Peyer's patch (tissue), 4 donors: ENCODE data around the gene WTIP. TPM values are rescaled to one million over a fixed set of nuclear protein-coding genes. Genes with fewer than 3 reads are reported as not detected.
"Not testable (repeated sequence)": the region's sequence is repeated elsewhere in the genome, so short reads cannot be mapped to it uniquely, and the experiment has no call there.

Source experiments
- DNase-seq, 3 donors: peaks; one replicate each; pipeline ENCODE4 v3.0.0-alpha.2; 2017 to 2019
- H3K27ac ChIP-seq, 4 donors: fragments of 200-600 bp; sonication (generic); one replicate each; pipeline ENCODE4 v1.5.1; 2016 to 2019
- H3K27me3 ChIP-seq, 2 donors: fragments of 200-600 bp; sonication (generic); one replicate each; pipeline ENCODE4 v1.5.1; 2019
- H3K36me3 ChIP-seq, 3 donors: fragments of 200-600 bp; sonication (generic); one replicate each; pipeline ENCODE4 v1.5.1; 2016 to 2019
- H3K4me1 ChIP-seq, 4 donors: fragments of 200-600 bp; sonication (generic); one replicate each; pipeline ENCODE4 v1.5.1; 2016 to 2019
- H3K4me3 ChIP-seq, 4 donors: fragments of 200-600 bp; sonication (generic); 1 replicate in 3 of 4; 2 replicates in 1 of 4; pipeline ENCODE4 v1.5.1; 2016 to 2019; ENCODE audit warnings: mild to moderate bottlenecking in 1 of 4
- H3K9me3 ChIP-seq, 4 donors: fragments of 200-600 bp; sonication (generic); one replicate each; pipeline ENCODE4 v1.5.1; 2016 to 2019; ENCODE audit warnings: mild to moderate bottlenecking in 1 of 4
- POLR2A ChIP-seq, 2 donors: fragments of 450-650 bp; IDR thresholded peaks; one replicate each; pipeline ENCODE4 v1.5.1; 2017; ENCODE audit warnings: antibody characterized with exemption in 2 of 2, mild to moderate bottlenecking in 2 of 2, moderate library complexity in 2 of 2
- total RNA-seq, 4 donors: library from RNA; depleted of rRNA; stranded (reverse); fragments of >200 nt; gene quantifications; one replicate each; pipeline ENCODE4 v1.1.0, GENCODE V29; 2016
- TF ChIP-seq, protein P1 (sequence below), 6 experiments: fragments of 450-650 bp in 4 of 6; fragments of 200-600 bp in 2 of 6; sonication (generic) in 1 of 6; IDR thresholded peaks; one replicate each; pipeline ENCODE4 v1.5.1; 2017 to 2019; ENCODE audit warnings: antibody characterized with exemption in 6 of 6, mild to moderate bottlenecking in 3 of 6, moderate library complexity in 1 of 6

Gene WTIP
- total RNA-seq, 4 donors from 2014 or later = 1.2 to 18.2 (median 4.7) TPM

DNA sequence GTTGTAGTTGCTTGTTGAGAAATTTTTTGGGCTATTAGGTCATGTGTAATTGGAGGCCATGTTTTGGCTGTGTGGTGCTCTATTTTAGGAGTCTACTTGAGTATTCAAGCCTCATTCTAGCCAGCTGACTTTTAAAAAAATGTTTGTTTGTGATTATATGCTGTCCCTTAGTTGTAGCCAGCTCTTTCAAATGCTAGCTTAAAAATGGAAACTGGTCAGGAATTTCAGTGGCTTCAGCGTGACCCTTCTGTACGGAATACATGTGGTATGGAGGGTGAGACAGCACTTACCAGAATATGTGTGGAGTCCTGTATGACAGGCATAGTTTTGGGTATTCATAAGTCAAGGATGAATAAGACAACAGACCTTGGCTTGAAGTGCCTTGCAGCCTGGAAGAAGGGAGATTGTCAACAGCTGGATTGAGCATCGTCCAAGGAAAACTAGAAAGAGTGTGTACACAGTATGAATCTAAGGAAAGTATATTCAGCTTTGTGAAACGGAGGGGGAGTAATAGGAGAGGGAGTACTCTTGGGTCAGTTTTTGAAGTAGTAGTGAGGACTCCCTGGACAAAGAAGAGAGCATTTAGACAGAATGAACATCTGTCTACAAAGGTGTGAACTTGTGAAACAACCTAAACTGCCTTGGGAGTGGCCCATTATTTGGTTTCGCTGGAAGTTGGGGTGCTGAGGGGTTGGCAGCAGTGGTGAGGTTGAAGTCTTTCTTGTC, 20.0 kb upstream of the WTIP start:
- Histone ChIP-seq H3K27ac (no peak overlapping the region), H3K36me3 (peaks cover 0 to 90% (median 0%) of the 10 kb centered on the region in 3 donors)

DNA sequence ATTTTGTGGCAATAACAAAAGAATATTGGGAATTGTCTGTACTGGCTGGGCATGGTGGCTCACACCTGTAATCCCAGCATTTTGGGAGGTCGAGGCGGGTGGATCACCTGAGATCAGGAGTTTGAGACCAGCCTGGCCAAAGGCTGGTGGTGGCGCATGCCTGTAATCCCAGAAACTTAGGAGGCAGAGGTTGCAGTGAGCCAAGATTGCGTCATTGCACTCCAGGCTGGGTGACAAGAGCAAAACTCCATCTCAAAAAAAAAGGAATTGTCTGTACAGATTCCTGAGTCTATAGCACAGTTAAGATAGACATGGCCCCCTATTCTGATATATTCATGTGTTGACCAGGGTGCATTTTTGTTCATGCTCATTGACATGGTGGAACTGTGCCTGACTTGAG, 16.8 kb upstream of the WTIP start:
- not testable (repeated sequence) for DNase-seq, H3K9me3 ChIP-seq, H3K27me3 ChIP-seq, H3K4me3 ChIP-seq, H3K4me1 ChIP-seq, H3K27ac ChIP-seq
- peaks cover 0 to 96% (median 0%) of the 10 kb centered on the region in 3 donors for H3K36me3 ChIP-seq

More for the DNA sequence above, 20.0 kb upstream of the WTIP start:
- DNase-seq = no peak
- Histone ChIP-seq H3K4me3 (no peak overlapping the region), H3K27me3 (no peaks in the 10 kb centered on the region), H3K9me3 (no peaks in the 10 kb centered on the region), H3K4me1 (no peaks in the 10 kb centered on the region)
- TF ChIP-seq POLR2A (IDR thresholded peaks at IDR 0.05) = no peak
- TF ChIP-seq, protein P1, sequence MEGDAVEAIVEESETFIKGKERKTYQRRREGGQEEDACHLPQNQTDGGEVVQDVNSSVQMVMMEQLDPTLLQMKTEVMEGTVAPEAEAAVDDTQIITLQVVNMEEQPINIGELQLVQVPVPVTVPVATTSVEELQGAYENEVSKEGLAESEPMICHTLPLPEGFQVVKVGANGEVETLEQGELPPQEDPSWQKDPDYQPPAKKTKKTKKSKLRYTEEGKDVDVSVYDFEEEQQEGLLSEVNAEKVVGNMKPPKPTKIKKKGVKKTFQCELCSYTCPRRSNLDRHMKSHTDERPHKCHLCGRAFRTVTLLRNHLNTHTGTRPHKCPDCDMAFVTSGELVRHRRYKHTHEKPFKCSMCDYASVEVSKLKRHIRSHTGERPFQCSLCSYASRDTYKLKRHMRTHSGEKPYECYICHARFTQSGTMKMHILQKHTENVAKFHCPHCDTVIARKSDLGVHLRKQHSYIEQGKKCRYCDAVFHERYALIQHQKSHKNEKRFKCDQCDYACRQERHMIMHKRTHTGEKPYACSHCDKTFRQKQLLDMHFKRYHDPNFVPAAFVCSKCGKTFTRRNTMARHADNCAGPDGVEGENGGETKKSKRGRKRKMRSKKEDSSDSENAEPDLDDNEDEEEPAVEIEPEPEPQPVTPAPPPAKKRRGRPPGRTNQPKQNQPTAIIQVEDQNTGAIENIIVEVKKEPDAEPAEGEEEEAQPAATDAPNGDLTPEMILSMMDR (IDR thresholded peaks at IDR 0.05) = no peak

DNA sequence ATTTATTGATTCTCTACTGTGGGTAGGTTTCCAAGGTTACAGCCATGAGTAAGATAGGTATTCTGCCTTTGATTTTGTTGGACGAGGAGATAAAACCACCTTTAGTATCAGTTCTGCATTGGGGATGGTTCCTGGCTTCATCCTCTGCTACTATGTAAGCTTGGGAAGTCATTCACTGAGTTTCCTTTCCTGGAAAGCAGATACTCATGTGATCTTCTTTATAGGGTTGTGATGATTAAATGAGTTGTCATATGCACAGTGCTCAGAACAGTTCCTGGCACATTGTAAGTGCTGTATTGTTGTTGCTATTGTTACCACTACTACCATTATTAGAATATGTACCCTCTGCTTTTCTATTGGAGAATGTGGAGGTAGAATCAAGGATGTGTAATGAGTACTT, 13.1 kb upstream of the WTIP start:
- DNase-seq = no peak
- no peaks in the 10 kb centered on the region for H3K27me3 ChIP-seq
- H3K36me3 ChIP-seq = peaks cover 0 to 90% (median 0%) of the 10 kb centered on the region in 3 donors
- no peak for TF ChIP-seq POLR2A (IDR thresholded peaks at IDR 0.05)
- TF ChIP-seq, protein P1 (IDR thresholded peaks at IDR 0.05) = no peak
- no peaks in the 10 kb centered on the region for H3K4me1 ChIP-seq
- no peak overlapping the region for H3K4me3 ChIP-seq
- H3K27ac ChIP-seq = no peak overlapping the region
- H3K9me3 ChIP-seq = no peaks in the 10 kb centered on the region

DNA sequence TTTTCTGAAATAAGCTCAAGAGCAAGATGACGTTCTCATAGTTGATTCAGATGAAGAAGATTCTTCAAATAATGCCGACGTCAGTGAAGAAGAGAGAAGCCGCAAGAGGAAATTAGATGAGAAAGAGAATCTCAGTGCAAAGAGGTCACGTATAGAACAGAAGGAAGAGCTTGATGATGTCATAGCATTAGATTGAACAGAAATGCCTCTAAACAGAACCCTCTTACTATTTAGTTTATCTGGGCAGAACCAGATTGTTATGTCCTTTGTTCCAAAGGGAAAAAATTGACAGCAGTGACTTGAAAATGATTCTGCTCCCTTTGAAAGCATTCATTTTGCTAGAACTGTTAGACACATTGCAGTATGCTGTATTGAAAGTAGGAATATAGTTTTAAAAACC, 12.5 kb upstream of the WTIP start:
- not testable (repeated sequence) for H3K4me1 ChIP-seq, H3K27ac ChIP-seq, DNase-seq, H3K4me3 ChIP-seq, H3K27me3 ChIP-seq, H3K9me3 ChIP-seq
- H3K36me3 ChIP-seq = peaks cover 0 to 89% (median 0%) of the 10 kb centered on the region in 3 donors

DNA sequence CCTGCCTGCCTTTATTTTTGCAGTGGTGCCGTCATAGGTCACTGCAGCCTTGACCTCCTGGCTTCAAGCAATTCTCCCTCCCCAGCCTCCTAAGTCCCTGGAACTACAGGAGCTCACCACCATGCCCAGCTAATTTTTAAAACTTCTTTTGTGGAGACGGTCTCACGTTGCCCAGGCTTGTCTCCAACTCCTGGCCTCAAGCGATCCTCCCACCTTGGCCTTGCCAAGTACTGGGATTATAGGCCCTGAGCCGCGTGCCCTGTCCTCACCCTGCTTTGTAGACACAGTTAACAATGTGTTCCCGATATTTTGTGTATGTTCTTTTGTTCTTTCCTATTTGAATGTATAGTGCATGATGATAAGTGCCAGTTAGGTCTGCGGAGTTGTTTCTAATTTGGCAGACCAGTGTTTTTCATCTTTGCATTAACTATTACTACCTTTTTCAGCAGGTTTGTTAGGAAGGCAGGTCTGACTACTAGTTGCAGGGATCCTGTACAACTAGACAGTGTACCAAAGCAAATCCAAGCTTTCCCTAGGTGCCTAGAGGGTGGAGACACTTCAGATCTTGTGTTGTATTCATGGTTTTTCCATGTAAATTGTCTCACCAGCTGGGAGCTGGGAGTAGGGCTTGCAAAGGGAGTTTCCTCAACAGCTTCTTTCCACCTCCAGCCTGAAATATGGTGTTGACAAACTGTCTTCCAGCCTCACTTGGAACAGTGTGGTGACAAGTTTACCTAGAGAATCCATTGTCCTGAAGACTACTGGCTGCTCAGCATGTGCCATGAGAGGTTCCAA, 9.5 kb upstream of the WTIP start:
- TF ChIP-seq POLR2A (IDR thresholded peaks at IDR 0.05) = no peak
- TF ChIP-seq, protein P1 (IDR thresholded peaks at IDR 0.05) = no peak
- H3K36me3 ChIP-seq = peaks cover 0 to 59% (median 0%) of the 10 kb centered on the region in 3 donors
- H3K27ac ChIP-seq = no peak overlapping the region
- no peaks in the 10 kb centered on the region for H3K9me3 ChIP-seq
- no peaks in the 10 kb centered on the region for H3K4me1 ChIP-seq
- H3K4me3 ChIP-seq = no peak overlapping the region
- H3K27me3 ChIP-seq = no peaks in the 10 kb centered on the region
- DNase-seq = no peak

DNA sequence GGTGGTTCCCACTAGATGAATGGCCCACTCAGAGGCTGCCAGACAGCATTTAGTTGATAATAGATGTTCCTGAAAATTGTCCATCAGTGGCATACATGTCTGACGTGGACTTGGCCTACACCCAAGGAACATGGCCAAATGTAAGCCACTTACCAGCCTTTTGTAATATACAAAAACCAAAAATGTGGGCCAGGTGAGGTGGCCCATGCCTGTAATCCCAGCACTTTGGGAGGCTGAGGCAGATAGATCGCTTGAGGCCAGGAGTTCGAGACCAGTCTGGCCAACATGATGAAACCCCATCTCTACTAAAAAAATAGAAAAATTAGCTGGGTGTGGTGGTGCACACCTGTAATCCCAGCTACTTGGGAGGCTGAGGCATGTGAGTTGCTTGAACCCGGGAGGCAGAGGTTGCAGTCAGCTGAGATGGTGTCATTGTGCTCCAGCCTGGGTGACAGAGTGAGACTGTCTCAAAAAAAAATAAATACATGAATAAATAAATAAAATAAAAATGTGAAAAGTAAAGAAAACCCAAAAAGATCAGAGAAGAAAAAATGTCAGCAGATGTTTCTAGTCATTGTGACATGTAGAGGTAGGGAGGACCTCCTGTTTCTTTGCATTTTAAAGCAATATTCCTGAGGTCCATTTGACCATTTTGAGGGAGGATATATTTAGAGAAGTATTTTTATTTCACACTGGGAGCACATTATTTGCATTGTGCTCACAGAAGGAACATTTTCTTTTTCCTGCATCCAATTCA, 7.1 kb upstream of the WTIP start:
- no peak for DNase-seq
- no peak overlapping the region for H3K27ac ChIP-seq
- H3K9me3 ChIP-seq = no peaks in the 10 kb centered on the region
- H3K4me3 ChIP-seq = no peak overlapping the region
- no peaks in the 10 kb centered on the region for H3K4me1 ChIP-seq
- TF ChIP-seq, protein P1 (IDR thresholded peaks at IDR 0.05) = no peak
- H3K27me3 ChIP-seq = no peaks in the 10 kb centered on the region
- H3K36me3 ChIP-seq = peaks cover 0 to 36% (median 0%) of the 10 kb centered on the region in 3 donors
